GM12801 (cell line): ENCODE data around the gene UACA.

Experiments
- CTCF ChIP-seq: IDR thresholded peaks from one replicate; pipeline ENCODE4 v1.5.1; 2011; ENCODE audit warnings: control low read depth; ENCODE audit not compliant: insufficient read length; ENCODE audit errors: extremely low read depth

The UACA gene

GRCh38 chr15:70758790-70759462, 4.4 kb downstream of the UACA start:
- TF ChIP-seq CTCF = no peak

GRCh38 chr15:70757627-70758026, 5.7 kb downstream of the UACA start:
- TF ChIP-seq CTCF = no peak

GRCh38 chr15:70754862-70755261, 8.5 kb downstream of the UACA start:
- no peak for TF ChIP-seq CTCF

- no peak for TF ChIP-seq CTCF
Measured at GRCh38 chr15:70753101-70753829, 10.1 kb downstream of the UACA start.

GRCh38 chr15:70752193-70752635, 11.1 kb downstream of the UACA start:
- no peak for TF ChIP-seq CTCF

GRCh38 chr15:70750203-70750869, 13.0 kb downstream of the UACA start:
- TF ChIP-seq CTCF = no peak

- no peak for TF ChIP-seq CTCF
Measured at GRCh38 chr15:70748281-70748747, 15.0 kb downstream of the UACA start.
